Activated CD8-positive, alpha-beta memory T cell treated with anti-CD3 and anti-CD28 coated beads for 36 hours (primary cell): ENCODE data around the gene ZC3H14. TPM values are rescaled to one million over a fixed set of nuclear protein-coding genes. Genes with fewer than 3 reads are reported as not detected.

Experiments
- CTCF ChIA-PET: fragments of 350-600 bp; sonication (Branson Sonifier 250); formaldehyde crosslinking; loops from one replicate; lab custom pipeline; 2021; ENCODE audit warnings: antibody characterized with exemption; lab: Charles Lee
- POLR2A ChIA-PET: fragments of 350-600 bp; sonication (Branson Sonifier 250); formaldehyde crosslinking; loops from one replicate; lab custom pipeline; 2021; ENCODE audit warnings: antibody characterized with exemption; lab: Charles Lee
- total RNA-seq, 2 experiments: library from RNA; stranded (reverse); gene quantifications; one replicate each; pipeline ENCODE4 v1.2.3, GENCODE V29; 2021

ZC3H14 gene
- total RNA-seq, 2 experiments from 2014 or later: 51.8 to 52.5 TPM

DNA sequence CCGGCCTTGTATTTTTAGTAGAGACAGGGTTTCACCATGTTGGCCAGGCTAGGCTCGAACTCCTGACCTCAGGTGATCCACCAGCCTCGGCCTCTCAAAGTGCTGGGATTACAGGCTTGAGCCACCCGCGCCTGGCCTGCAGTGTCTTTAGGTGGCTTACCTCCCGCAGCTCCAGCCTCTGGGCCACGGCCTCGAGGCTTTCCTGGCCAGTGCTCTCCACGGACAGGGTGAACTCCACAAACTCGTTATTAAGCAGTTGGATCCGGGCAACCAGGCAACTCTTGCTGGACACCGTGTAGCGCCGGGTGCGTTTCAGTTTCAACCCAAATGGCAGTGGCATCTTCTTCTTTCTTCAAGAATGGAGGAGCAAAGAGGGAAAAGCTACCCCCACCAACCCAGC, 12.8 kb upstream of the ZC3H14 start:
- ChIA-PET POLR2A (no interaction called here), CTCF (no interaction called here)

DNA sequence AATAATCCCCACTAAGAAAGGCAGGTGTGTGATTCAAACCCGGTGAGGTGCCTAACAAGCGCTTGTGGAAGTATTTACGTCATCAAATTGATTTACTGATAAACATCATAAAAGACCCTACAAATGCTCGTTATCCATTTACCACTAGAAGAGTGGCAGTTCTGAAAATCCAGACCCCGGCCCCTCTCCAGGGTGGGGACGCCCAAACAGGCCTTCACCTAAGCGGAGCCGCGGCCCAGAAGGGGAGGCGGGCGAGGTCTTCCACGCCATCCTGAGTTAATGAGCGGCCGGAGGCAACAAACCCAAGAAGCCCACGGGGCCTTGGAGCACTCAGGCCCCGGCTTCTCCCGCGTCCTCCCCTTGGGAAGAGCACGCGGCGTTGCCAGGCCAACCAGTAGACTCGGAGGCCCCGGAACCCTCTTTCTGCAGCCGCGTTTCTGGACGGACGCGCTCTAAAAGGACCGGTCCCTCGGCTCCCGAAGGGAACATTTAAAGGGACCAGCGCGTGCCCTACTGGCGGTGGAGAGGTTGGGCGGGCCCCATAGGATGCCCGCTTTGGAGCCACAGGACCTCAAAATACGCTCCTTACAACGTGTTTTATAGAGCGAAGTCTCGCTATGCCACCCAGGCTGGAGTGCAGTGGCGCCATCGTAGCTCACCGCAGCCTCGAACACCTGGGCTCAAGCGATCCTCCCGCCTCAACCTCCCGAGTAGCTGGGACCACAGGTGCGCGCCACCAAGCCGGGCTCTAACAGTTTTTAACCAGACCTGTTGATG, 11.6 kb upstream of the ZC3H14 start:
- POLR2A ChIA-PET: no interaction called here
- CTCF ChIA-PET: interaction anchor here (1.2 to 1.3 kb wide), 2 partner anchors 58 to 60 kb away, joined by 3 to 4 read pairs; no protein-coding TSS in a partner anchor

DNA sequence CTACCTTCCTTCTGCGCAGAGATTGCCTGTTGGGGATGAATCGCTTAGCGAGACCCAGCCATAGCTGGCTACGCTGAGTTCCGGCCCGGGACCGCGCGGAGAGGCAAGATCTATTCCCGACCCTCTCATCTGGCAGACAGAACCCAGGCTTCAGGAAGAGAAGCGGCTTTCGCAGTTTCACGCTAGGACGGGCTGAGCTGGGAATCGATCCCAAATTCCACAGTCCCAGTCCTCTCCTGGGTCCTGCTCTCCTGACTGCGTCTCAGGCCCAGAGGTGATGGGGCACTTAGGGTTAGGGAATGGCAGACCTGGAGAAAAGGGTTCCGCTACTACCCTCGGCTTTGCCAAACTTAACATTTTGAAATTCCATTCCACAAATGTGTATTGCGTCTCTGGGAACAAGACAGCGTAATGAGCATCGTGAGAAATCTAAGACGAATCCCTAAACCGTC, 10.8 kb upstream of the ZC3H14 start:
- ChIA-PET POLR2A (no interaction called here), CTCF (interaction anchor here (1.2 to 1.3 kb wide), 2 partner anchors 59 to 61 kb away, joined by 3 to 4 read pairs; no protein-coding TSS in a partner anchor)

DNA sequence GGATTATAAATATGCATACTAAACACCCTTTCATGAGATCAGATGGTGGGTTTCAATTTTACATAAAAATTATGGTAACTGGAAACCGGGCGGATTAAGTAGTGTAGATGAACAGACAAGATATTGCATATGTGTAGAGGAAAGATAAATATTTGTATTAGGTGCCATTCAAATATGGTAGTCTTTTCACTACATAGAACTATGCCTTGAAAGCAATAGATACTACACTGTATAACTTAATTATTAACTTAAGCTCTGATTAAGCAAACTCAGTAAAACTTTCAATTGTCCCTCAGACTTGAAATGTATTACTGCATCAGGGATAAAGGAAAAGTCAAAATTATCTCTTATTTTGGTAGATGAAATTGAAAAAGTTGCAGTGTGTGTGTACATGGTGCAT, 10.0 kb upstream of the ZC3H14 start:
- CTCF ChIA-PET: interaction anchor here (0.6 kb wide), 1 partner anchor 597 kb away, joined by 4 read pairs; no protein-coding TSS in a partner anchor
- POLR2A ChIA-PET: no interaction called here

- CTCF ChIA-PET: no interaction called here
- POLR2A ChIA-PET: no interaction called here
Measured at GRCh38 chr14:88553886-88554456, 8.9 kb upstream of the ZC3H14 start.

GRCh38 chr14:88554457-88555286, 8.2 kb upstream of the ZC3H14 start, which contains the start of gene PTPN21:
TSS of gene PTPN21 (minus strand) at chr14:88555007. CDS start at chr14:88550417, 4,590 bp downstream.
- CTCF ChIA-PET: no interaction called here
- POLR2A ChIA-PET: no interaction called here

GRCh38 chr14:88556581-88556980, 6.3 kb upstream of the ZC3H14 start:
- ChIA-PET CTCF (interaction anchor here (0.9 to 1.5 kb wide), 2 partner anchors 67 to 1387 kb away, joined by 3 to 4 read pairs; no protein-coding TSS in a partner anchor), POLR2A (no interaction called here)

GRCh38 chr14:88559852-88560251, 3.0 kb upstream of the ZC3H14 start:
- POLR2A ChIA-PET: no interaction called here
- CTCF ChIA-PET: no interaction called here

GRCh38 chr14:88562532-88562830, 356 bp upstream of the ZC3H14 start:
- POLR2A ChIA-PET: no interaction called here
- CTCF ChIA-PET: no interaction called here

DNA sequence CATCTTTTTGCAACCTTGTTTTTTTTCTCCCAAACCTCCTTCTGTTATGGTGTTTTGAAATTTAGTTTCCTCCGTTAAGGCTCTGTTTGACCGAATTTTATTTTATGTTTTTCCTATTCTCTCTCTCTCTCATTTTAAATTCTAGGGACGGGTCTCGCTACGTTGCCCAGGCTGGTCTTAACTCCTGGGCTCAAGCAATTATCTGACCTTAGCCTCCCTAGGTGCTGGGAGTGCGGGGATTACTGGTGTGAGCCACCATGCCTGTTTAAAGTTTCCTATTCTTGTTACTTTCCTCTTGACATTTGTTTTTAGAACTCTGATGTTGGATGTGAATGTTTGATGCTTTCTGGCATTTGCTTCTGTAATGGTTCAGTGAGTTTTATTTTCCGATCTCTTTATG, 1.0 kb downstream of the ZC3H14 start:
- ChIA-PET CTCF (no interaction called here), POLR2A (no interaction called here)

GRCh38 chr14:88565427-88565826, 2.6 kb downstream of the ZC3H14 start:
- ChIA-PET CTCF (no interaction called here), POLR2A (interaction anchor here (0.8 kb wide), 1 partner anchor 43 kb away, joined by 3 read pairs; no protein-coding TSS in a partner anchor)

DNA sequence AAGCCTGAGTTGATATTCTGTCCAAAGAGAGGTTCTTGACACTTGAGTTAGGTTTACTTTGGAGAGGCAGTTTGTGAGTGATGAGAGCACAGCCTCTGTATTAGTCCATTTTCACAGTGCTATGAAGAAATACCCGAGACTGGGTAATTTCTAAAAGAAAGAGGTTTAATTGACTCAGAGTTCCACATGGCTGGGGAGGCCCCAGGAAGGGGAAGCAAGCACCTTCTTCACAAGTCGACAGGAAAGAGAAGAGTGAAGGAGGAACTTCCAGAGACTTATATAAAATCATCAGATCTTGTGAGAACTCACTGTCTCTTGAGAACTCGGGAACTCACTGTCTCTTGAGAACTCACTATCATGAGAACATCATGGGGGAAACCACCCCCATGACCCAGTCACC, 5.4 kb downstream of the ZC3H14 start:
- POLR2A ChIA-PET: no interaction called here
- CTCF ChIA-PET: no interaction called here

GRCh38 chr14:88572117-88572516, 9.3 kb downstream of the ZC3H14 start:
- CTCF ChIA-PET: no interaction called here
- POLR2A ChIA-PET: no interaction called here

DNA sequence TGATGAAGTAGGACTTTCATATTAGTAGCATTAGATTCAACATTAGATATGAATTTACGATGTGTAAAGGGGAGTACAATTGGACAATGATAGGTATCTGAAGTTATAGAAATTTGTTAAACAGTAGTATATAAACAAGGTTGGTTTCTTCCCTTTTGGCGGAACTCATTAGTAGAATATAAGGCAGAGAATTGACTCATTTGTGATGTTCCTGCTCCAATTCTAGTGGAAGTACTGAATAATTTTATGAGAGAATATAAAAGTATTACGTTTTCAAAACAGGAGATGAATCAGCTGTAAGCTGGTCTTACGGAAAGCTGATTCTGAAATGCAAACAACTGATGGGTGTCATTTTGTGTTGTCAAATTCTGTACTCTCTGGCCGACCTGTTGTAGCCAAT, 13.4 kb downstream of the ZC3H14 start:
- ChIA-PET CTCF (no interaction called here), POLR2A (no interaction called here)

DNA sequence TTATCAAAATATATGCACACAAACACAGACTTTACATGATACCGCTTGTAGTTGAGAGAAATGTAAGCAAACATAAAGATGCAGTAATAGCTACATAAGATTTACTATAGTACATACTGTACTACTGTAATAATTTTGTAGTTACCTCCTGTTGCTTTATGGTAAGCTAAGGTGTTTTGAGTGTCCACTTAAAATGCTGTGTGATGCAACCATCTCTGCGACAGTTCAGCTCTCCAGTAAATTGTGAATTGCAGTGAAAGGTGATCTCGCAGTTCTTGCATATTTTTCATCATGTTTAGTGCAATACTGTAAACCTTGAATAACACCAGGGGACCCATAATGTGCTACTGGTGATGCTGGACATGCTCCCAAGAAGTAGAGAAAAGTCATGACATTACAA, 21.6 kb downstream of the ZC3H14 start:
- POLR2A ChIA-PET: no interaction called here

DNA sequence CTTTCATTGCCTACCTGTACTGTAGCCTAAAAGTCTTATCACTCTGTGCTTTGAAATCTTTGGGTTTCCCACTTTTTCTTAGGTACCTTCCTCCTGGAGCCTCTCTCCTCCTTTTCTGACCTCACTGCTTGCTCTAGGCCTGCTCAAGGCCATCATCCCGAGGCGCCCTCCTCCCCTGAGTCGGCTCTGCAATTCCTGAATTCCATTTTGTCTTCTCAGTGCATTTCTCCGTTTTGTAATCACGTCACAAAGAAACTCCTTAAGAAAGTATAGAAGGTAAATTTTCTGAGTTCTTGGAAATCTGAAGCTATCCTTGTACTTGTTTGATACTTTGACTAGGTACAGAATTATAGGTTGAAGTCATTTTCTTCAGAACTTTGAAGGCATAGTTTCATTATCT, 25.2 kb downstream of the ZC3H14 start:
- POLR2A ChIA-PET: no interaction called here
- CTCF ChIA-PET: no interaction called here

More for the DNA sequence above, 21.6 kb downstream of the ZC3H14 start:
- CTCF ChIA-PET: interaction anchor here (1.8 kb wide), 1 partner anchor 10 kb away, joined by 4 read pairs; no protein-coding TSS in a partner anchor

GRCh38 chr14:88590173-88590572, 27.3 kb downstream of the ZC3H14 start:
- CTCF ChIA-PET: no interaction called here
- POLR2A ChIA-PET: no interaction called here

DNA sequence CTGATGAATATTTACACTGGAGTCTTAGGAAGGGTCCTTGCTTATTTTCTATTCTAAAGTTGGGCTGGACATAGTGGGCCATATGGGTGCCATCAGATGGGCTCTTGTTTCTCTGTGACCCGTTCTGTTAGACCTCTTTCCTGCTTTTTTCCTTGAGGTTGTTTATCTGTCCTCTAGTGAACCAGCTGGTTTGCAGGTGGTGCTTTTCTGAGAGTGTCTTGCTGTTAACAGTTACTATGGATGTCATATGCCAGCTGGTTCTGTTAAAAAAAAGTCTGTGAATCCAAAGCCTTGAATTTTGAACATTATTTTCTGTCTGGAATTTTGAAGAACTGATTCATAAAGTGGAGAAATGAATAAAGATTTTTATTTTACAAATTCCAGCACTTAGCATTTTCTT, 29.2 kb downstream of the ZC3H14 start:
- CTCF ChIA-PET: no interaction called here

GRCh38 chr14:88597038-88597437, 34.2 kb downstream of the ZC3H14 start:
- CTCF ChIA-PET: no interaction called here
- POLR2A ChIA-PET: no interaction called here

More for the DNA sequence above, 29.2 kb downstream of the ZC3H14 start:
- POLR2A ChIA-PET: no interaction called here

DNA sequence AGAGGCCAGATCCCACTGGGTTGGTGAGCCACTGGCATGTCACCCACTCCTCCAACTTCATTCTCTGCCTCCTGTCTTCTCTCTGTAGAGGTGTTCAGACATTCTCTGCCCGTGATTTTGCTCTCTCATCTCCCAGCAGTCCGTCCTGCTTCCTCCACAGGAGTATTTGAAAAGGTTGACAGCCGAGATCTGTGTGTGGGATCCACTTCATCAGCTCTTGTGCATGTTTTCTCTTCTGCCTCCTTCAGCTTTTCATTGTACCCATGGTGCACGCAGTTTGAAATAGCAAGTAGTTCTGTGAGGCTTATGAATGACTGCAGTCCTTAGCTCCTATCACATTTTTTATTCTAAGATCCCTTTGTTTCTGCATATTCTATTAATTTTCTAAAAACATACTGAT, 34.8 kb downstream of the ZC3H14 start:
- CTCF ChIA-PET: no interaction called here
- POLR2A ChIA-PET: no interaction called here
